HepG2 (cell line): ENCODE measurements around the gene ZMYND8. TPM values are rescaled to one million over a fixed set of nuclear protein-coding genes. Genes with fewer than 3 reads are reported as not detected.

Experiments used
- DPF2 ChIP-seq: sonication (generic); formaldehyde crosslinking; IDR thresholded peaks from 2 replicates; pipeline ENCODE4 v1.4.0; 2020; ENCODE audit warnings: mild to moderate bottlenecking, low read depth, missing genetic modification reagents, borderline replicate concordance
- HDAC2 ChIP-seq: sonication (generic); formaldehyde crosslinking; IDR thresholded peaks from 2 replicates; pipeline ENCODE4 v1.4.0; 2020; ENCODE audit warnings: missing genetic modification reagents
- PAX8 ChIP-seq: sonication (generic); formaldehyde crosslinking; IDR thresholded peaks from 2 replicates; pipeline ENCODE4 v1.8.0; 2022; ENCODE audit warnings: mild to moderate bottlenecking, missing genetic modification reagents, borderline replicate concordance
- RBFOX2 ChIP-seq: fragments of 200-400 bp; formaldehyde crosslinking; IDR thresholded peaks from 2 replicates; pipeline ENCODE4 v1.6.1; 2017; ENCODE audit warnings: low read depth, mild to moderate bottlenecking, low read length
- TCF7 ChIP-seq: sonication (generic); IDR thresholded peaks from 2 replicates; pipeline ENCODE4 v1.6.1; 2016; ENCODE audit warnings: antibody characterized with exemption, low read depth
- ZFX ChIP-seq: sonication (generic); formaldehyde crosslinking; IDR thresholded peaks from 2 replicates; pipeline ENCODE4 v1.4.0; 2020; ENCODE audit warnings: mild to moderate bottlenecking, low read depth, missing genetic modification reagents, moderate library complexity
- ZNF362 ChIP-seq: sonication (generic); formaldehyde crosslinking; IDR thresholded peaks from 2 replicates; pipeline ENCODE4 v1.4.0; 2020; ENCODE audit warnings: missing genetic modification reagents, mild to moderate bottlenecking, borderline replicate concordance
- ZNF678 ChIP-seq: sonication (generic); formaldehyde crosslinking; IDR thresholded peaks from 2 replicates; pipeline ENCODE4 v1.4.0; 2020; ENCODE audit warnings: mild to moderate bottlenecking, missing genetic modification reagents
- polyA plus RNA-seq, 8 experiments: library from polyadenylated mRNA; depleted of rRNA in 3 of 8; stranded (reverse) in 7 of 8; unstranded in 1 of 8; fragments of >200 nt; fragmentation: Illumina TruSeq in 4 of 8; extraction: Trizol in 4 of 8; gene quantifications; 2 replicates each; pipeline versions ENCODE4 v1.2.1 to v1.2.3, GENCODE V29; 2011 to 2016; ENCODE audit warnings: low read depth in 4 of 8, missing spikeins in 1 of 8, mixed read lengths in 1 of 8; ENCODE audit not compliant: insufficient read depth in 1 of 8
- total RNA-seq, 5 experiments: library from RNA; depleted of rRNA; stranded (reverse); fragments of >200 nt; fragmentation: Illumina TruSeq; extraction: Trizol; gene quantifications; 2 replicates each; pipeline ENCODE4 v1.2.3, GENCODE V29; 2016; ENCODE audit warnings: low read depth in 1 of 5
- TF ChIP-seq, protein P1 (sequence below): sonication (generic); formaldehyde crosslinking; conservative IDR thresholded peaks from 2 replicates; pipeline ENCODE4 v1.4.0; 2020; ENCODE audit warnings: mild to moderate bottlenecking, missing genetic modification reagents, moderate library complexity
- TF ChIP-seq, protein P2 (sequence below): sonication (generic); formaldehyde crosslinking; IDR thresholded peaks from 2 replicates; pipeline ENCODE4 v1.8.1; 2023; ENCODE audit warnings: missing genetic modification reagents, mild to moderate bottlenecking, borderline replicate concordance
- TF ChIP-seq, protein P3 (sequence below): sonication (generic); formaldehyde crosslinking; IDR thresholded peaks from 2 replicates; pipeline ENCODE4 v1.5.0; 2020; ENCODE audit warnings: mild to moderate bottlenecking, missing genetic modification reagents, borderline replicate concordance
- TF ChIP-seq, protein P4 (sequence below): sonication (generic); formaldehyde crosslinking; IDR thresholded peaks from 2 replicates; pipeline ENCODE4 v1.4.0; 2020; ENCODE audit warnings: mild to moderate bottlenecking, missing genetic modification reagents, borderline replicate concordance
- TF ChIP-seq, protein P5 (sequence below): sonication (generic); formaldehyde crosslinking; IDR thresholded peaks from 2 replicates; pipeline ENCODE4 v1.4.0; 2020; ENCODE audit warnings: missing genetic modification reagents, mild to moderate bottlenecking, borderline replicate concordance

ZMYND8 gene
- total and polyA plus RNA-seq, 2 of the 13 experiments (the other 11 are each of a cell fraction or from before 2014, with no cell fraction given) = 53.9 to 84.7 TPM

GRCh38 chr20:47338131-47338628 is 18.3 kb downstream of the ZMYND8 start (continued):
- TF ChIP-seq HDAC2 (CRISPR knock-in tag) (0 out of 2 replicates have a peak, but pooled peaks have one; percentile 37), ZNF678 (CRISPR knock-in tag) (0 out of 2 replicates have a peak, but pooled peaks have one; percentile 51), TCF7 (no peak), ZNF362 (peak; percentile 48; the same call in 1 of the 2 replicates), DPF2 (CRISPR knock-in tag) (no peak), ZFX (peak; percentile 36; the same call in 1 of the 2 replicates), RBFOX2 (0 out of 2 replicates have a peak, but pooled peaks have one; percentile 22), PAX8 (CRISPR knock-in tag) (no peak)
- TF ChIP-seq, protein P1, sequence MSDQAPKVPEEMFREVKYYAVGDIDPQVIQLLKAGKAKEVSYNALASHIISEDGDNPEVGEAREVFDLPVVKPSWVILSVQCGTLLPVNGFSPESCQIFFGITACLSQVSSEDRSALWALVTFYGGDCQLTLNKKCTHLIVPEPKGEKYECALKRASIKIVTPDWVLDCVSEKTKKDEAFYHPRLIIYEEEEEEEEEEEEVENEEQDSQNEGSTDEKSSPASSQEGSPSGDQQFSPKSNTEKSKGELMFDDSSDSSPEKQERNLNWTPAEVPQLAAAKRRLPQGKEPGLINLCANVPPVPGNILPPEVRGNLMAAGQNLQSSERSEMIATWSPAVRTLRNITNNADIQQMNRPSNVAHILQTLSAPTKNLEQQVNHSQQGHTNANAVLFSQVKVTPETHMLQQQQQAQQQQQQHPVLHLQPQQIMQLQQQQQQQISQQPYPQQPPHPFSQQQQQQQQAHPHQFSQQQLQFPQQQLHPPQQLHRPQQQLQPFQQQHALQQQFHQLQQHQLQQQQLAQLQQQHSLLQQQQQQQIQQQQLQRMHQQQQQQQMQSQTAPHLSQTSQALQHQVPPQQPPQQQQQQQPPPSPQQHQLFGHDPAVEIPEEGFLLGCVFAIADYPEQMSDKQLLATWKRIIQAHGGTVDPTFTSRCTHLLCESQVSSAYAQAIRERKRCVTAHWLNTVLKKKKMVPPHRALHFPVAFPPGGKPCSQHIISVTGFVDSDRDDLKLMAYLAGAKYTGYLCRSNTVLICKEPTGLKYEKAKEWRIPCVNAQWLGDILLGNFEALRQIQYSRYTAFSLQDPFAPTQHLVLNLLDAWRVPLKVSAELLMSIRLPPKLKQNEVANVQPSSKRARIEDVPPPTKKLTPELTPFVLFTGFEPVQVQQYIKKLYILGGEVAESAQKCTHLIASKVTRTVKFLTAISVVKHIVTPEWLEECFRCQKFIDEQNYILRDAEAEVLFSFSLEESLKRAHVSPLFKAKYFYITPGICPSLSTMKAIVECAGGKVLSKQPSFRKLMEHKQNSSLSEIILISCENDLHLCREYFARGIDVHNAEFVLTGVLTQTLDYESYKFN (CRISPR knock-in tag) = peak; percentile 39
- TF ChIP-seq, protein P2, sequence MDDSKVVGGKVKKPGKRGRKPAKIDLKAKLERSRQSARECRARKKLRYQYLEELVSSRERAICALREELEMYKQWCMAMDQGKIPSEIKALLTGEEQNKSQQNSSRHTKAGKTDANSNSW (CRISPR knock-in tag) = no peak
- TF ChIP-seq, protein P3, sequence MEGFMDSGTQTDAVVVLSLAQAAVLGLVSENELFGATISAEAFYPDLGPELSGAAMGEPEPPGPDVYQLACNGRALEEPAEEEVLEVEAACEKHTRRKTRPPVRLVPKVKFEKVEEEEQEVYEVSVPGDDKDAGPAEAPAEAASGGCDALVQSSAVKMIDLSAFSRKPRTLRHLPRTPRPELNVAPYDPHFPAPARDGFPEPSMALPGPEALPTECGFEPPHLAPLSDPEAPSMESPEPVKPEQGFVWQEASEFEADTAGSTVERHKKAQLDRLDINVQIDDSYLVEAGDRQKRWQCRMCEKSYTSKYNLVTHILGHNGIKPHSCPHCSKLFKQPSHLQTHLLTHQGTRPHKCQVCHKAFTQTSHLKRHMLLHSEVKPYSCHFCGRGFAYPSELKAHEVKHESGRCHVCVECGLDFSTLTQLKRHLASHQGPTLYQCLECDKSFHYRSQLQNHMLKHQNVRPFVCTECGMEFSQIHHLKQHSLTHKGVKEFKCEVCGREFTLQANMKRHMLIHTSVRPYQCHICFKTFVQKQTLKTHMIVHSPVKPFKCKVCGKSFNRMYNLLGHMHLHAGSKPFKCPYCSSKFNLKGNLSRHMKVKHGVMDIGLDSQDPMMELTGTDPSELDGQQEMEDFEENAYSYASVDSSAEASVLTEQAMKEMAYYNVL (CRISPR knock-in tag) = no peak
- TF ChIP-seq, protein P4, sequence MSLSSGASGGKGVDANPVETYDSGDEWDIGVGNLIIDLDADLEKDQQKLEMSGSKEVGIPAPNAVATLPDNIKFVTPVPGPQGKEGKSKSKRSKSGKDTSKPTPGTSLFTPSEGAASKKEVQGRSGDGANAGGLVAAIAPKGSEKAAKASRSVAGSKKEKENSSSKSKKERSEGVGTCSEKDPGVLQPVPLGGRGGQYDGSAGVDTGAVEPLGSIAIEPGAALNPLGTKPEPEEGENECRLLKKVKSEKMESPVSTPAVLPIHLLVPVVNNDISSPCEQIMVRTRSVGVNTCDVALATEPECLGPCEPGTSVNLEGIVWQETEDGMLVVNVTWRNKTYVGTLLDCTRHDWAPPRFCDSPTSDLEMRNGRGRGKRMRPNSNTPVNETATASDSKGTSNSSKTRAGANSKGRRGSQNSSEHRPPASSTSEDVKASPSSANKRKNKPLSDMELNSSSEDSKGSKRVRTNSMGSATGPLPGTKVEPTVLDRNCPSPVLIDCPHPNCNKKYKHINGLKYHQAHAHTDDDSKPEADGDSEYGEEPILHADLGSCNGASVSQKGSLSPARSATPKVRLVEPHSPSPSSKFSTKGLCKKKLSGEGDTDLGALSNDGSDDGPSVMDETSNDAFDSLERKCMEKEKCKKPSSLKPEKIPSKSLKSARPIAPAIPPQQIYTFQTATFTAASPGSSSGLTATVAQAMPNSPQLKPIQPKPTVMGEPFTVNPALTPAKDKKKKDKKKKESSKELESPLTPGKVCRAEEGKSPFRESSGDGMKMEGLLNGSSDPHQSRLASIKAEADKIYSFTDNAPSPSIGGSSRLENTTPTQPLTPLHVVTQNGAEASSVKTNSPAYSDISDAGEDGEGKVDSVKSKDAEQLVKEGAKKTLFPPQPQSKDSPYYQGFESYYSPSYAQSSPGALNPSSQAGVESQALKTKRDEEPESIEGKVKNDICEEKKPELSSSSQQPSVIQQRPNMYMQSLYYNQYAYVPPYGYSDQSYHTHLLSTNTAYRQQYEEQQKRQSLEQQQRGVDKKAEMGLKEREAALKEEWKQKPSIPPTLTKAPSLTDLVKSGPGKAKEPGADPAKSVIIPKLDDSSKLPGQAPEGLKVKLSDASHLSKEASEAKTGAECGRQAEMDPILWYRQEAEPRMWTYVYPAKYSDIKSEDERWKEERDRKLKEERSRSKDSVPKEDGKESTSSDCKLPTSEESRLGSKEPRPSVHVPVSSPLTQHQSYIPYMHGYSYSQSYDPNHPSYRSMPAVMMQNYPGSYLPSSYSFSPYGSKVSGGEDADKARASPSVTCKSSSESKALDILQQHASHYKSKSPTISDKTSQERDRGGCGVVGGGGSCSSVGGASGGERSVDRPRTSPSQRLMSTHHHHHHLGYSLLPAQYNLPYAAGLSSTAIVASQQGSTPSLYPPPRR (CRISPR knock-in tag) = peak; percentile 20; the same call in 1 of the 2 replicates
- TF ChIP-seq, protein P5, sequence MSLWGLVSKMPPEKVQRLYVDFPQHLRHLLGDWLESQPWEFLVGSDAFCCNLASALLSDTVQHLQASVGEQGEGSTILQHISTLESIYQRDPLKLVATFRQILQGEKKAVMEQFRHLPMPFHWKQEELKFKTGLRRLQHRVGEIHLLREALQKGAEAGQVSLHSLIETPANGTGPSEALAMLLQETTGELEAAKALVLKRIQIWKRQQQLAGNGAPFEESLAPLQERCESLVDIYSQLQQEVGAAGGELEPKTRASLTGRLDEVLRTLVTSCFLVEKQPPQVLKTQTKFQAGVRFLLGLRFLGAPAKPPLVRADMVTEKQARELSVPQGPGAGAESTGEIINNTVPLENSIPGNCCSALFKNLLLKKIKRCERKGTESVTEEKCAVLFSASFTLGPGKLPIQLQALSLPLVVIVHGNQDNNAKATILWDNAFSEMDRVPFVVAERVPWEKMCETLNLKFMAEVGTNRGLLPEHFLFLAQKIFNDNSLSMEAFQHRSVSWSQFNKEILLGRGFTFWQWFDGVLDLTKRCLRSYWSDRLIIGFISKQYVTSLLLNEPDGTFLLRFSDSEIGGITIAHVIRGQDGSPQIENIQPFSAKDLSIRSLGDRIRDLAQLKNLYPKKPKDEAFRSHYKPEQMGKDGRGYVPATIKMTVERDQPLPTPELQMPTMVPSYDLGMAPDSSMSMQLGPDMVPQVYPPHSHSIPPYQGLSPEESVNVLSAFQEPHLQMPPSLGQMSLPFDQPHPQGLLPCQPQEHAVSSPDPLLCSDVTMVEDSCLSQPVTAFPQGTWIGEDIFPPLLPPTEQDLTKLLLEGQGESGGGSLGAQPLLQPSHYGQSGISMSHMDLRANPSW = no peak
